ENCODE measurements around the gene CACYBP. TPM values are rescaled to one million over a fixed set of nuclear protein-coding genes. Genes with fewer than 3 reads are reported as not detected.

The CACYBP gene
- total RNA-seq, 1 experiment from 2014 or later = 202 TPM

GRCh38 chr1:174971466-174971865 is 28.3 kb upstream of the CACYBP start:
- H3K79me1 ChIP-seq (ENCODE audit: insufficient read depth, low read depth, low read length, poor library complexity, severe bottlenecking) = peaks cover 3% of the 10 kb centered on the region
- no peak overlapping the region for H3K4ac ChIP-seq (ENCODE audit: low read depth, low read length)
- no peaks in the 10 kb centered on the region for H3K79me2 ChIP-seq (ENCODE audit: insufficient read depth, low read length)
- H3K14ac ChIP-seq (ENCODE audit: insufficient read depth, low read length) = no peak overlapping the region
- no peak overlapping the region for H4K91ac ChIP-seq (ENCODE audit: insufficient read length, low read depth, low read length)
- no peak overlapping the region for H3K9ac ChIP-seq (ENCODE audit: extremely low read depth, insufficient read length, low read length)
- no peaks in the 10 kb centered on the region for H3K27me3 ChIP-seq (ENCODE audit: insufficient read depth, low read length)
- H2BK20ac ChIP-seq (ENCODE audit: low read depth, low read length, poor library complexity, severe bottlenecking) = no peak overlapping the region
- H3K9me3 ChIP-seq (ENCODE audit: control insufficient read depth, low read depth, low read length) = no peaks in the 10 kb centered on the region
- H3K56ac ChIP-seq (ENCODE audit: insufficient read length, low read depth, low read length) = no peak overlapping the region
- H4K8ac ChIP-seq (replicated peaks; ENCODE audit: insufficient read length, low read depth, low read length) = no peak overlapping the region
- no peak for DNase-seq
- no peak overlapping the region for H2AK5ac ChIP-seq (ENCODE audit: insufficient read length, low read length)
- H3K23ac ChIP-seq (ENCODE audit: insufficient read length, low read depth, low read length) = no peak overlapping the region
- no peak overlapping the region for H2BK5ac ChIP-seq (ENCODE audit: insufficient read length, low read length)
- no peak overlapping the region for H2BK120ac ChIP-seq (ENCODE audit: low read depth, low read length, poor library complexity, severe bottlenecking)
- H3K23me2 ChIP-seq (ENCODE audit: insufficient read length, low read depth, low read length, poor library complexity, severe bottlenecking) = no peaks in the 10 kb centered on the region
- no peak overlapping the region for H3K4me2 ChIP-seq (ENCODE audit: insufficient read depth, insufficient read length, low read length)
- Mint-ChIP-seq H3K27ac (peak overlapping the region; percentile 26 to 76 (median 66); a peak in 4 of 7 replicates), H3K4me1 (no peaks in the 10 kb centered on the region), H3K4me3 (no peak overlapping the region), H3K9me3 (no peaks in the 10 kb centered on the region), H3K27me3 (ENCODE audit: low read depth) (no peaks in the 10 kb centered on the region), H3K36me3 (ENCODE audit: insufficient read depth in 1 of 3, low read depth in 3 of 3) (peaks cover 30 to 72% (median 66%) of the 10 kb centered on the region in 3 experiments; a peak in 6 of 7 replicates)
- H2BK15ac ChIP-seq (ENCODE audit: low read depth, low read length) = no peak overlapping the region
- no peak overlapping the region for H3T11ph ChIP-seq (ENCODE audit: low read length)
- H2AFZ ChIP-seq (ENCODE audit: low read length) = no peak overlapping the region
- no peak for TF ChIP-seq CTCF (conservative IDR thresholded peaks at IDR 0.05)
- H3K4me1 ChIP-seq (ENCODE audit: insufficient read depth, low read length) = no peaks in the 10 kb centered on the region
- no peaks in the 10 kb centered on the region for H4K20me1 ChIP-seq (ENCODE audit: control insufficient read depth, insufficient read depth, insufficient read length)
- H4K5ac ChIP-seq (ENCODE audit: insufficient read length, low read depth, low read length) = no peak overlapping the region
- H2BK12ac ChIP-seq (ENCODE audit: insufficient read length, low read depth, low read length) = no peak overlapping the region
- H3K18ac ChIP-seq (ENCODE audit: insufficient read length, low read depth, low read length) = no peak overlapping the region
- H3K27ac ChIP-seq (ENCODE audit: insufficient read length, low read depth, low read length) = no peak overlapping the region

Data from H9 (cell line).